Gastroesophageal sphincter (tissue), 4 donors: Measurements from ENCODE around the gene FNDC10. TPM values are rescaled to one million over a fixed set of nuclear protein-coding genes. Genes with fewer than 3 reads are reported as not detected.

Experiments
- ATAC-seq: fragments of 150-250 bp; one replicate; pipeline ENCODE4 v1.9.1; 2016; ENCODE audit warnings: mild to moderate bottlenecking, moderate library complexity
- H3K27ac ChIP-seq, 4 donors: fragments of 200-600 bp; sonication (generic) in 3 of 4; 1 replicate in 3 of 4; 2 replicates in 1 of 4; pipeline ENCODE4 v1.5.1; 2016 to 2019
- H3K27me3 ChIP-seq: fragments of 200-600 bp; sonication (generic); one replicate; pipeline ENCODE4 v1.5.1; 2019
- H3K36me3 ChIP-seq, 2 donors: fragments of 200-600 bp; sonication (generic); one replicate each; pipeline ENCODE4 v1.5.1; 2019; ENCODE audit warnings: control low read depth in 1 of 2
- H3K4me1 ChIP-seq, 3 donors: fragments of 200-600 bp; sonication (generic); 1 replicate in 2 of 3; 2 replicates in 1 of 3; pipeline ENCODE4 v1.5.1; 2016 to 2019; ENCODE audit warnings: control low read depth in 2 of 3
- H3K4me3 ChIP-seq, 2 donors: fragments of 200-600 bp; sonication (generic); one replicate each; pipeline ENCODE4 v1.5.1; 2019; ENCODE audit warnings: mild to moderate bottlenecking in 1 of 2, moderate library complexity in 1 of 2
- H3K9me3 ChIP-seq, 3 donors: fragments of 200-600 bp; sonication (generic); one replicate each; pipeline ENCODE4 v1.5.1; 2017 to 2019; ENCODE audit warnings: control low read depth in 2 of 3
- CTCF ChIP-seq, 4 experiments: fragments of 200-600 bp in 2 of 4; fragments of 450-650 bp in 2 of 4; sonication (generic) in 1 of 4; IDR thresholded peaks; one replicate each; pipeline ENCODE4 v1.5.1; 2017 to 2019; ENCODE audit warnings: antibody characterized with exemption in 4 of 4, mild to moderate bottlenecking in 2 of 4, moderate library complexity in 2 of 4
- EP300 ChIP-seq: sonication (generic); formaldehyde crosslinking; IDR thresholded peaks from one replicate; pipeline ENCODE4 v1.6.1; 2017; ENCODE audit warnings: antibody characterized with exemption, mild to moderate bottlenecking
- POLR2A ChIP-seq, 2 donors: fragments of 450-650 bp; IDR thresholded peaks; one replicate each; pipeline ENCODE4 v1.6.1; 2017; ENCODE audit warnings: antibody characterized with exemption in 2 of 2, mild to moderate bottlenecking in 2 of 2, moderate library complexity in 1 of 2
- POLR2AphosphoS5 ChIP-seq: sonication (generic); formaldehyde crosslinking; IDR thresholded peaks from one replicate; pipeline ENCODE4 v1.6.1; 2017; ENCODE audit warnings: antibody characterized with exemption
- WGBS, 2 donors: methylation state at CpG; one replicate each; pipeline ENCODE4 v1.1.5; 2018; ENCODE audit warnings: low coverage in 1 of 2; 5-methylcytosine and 5-hydroxymethylcytosine counted together
- total RNA-seq, 4 donors: library from RNA; depleted of rRNA; stranded (reverse); fragments of >200 nt; gene quantifications; one replicate each; pipeline ENCODE4 v1.1.0, GENCODE V29; 2016

FNDC10 gene
- total RNA-seq, 4 donors from 2014 or later = 0.54 TPM; not detected in 2

- no peaks in the 10 kb centered on the region for H3K9me3 ChIP-seq
- 79% methylated on average over 3 of the region's 24 CpGs; no CpG with 5 or more reads in 1 of the 2 donors for WGBS, 2 donors
- H3K4me1 ChIP-seq = peaks cover 0 to 14% (median 2%) of the 10 kb centered on the region in 3 donors
- TF ChIP-seq CTCF (IDR thresholded peaks at IDR 0.05) = no peak
- no peak for TF ChIP-seq POLR2AphosphoS5
- no peak for TF ChIP-seq EP300
- no peak for TF ChIP-seq POLR2A (IDR thresholded peaks at IDR 0.05)
- no peak overlapping the region for H3K4me3 ChIP-seq
- no peaks in the 10 kb centered on the region for H3K36me3 ChIP-seq
- no peak for ATAC-seq
- H3K27ac ChIP-seq = no peak overlapping the region
- H3K27me3 ChIP-seq = peaks cover 46% of the 10 kb centered on the region
Measured at GRCh38 chr1:1593834-1594601, 5.9 kb downstream of the FNDC10 start.

GRCh38 chr1:1591452-1591851 lies 8.5 kb downstream of the FNDC10 start:
- no peaks in the 10 kb centered on the region for H3K36me3 ChIP-seq
- no peak overlapping the region for H3K4me3 ChIP-seq
- WGBS, 2 donors = 84% methylated on average over 4 of the region's 13 CpGs; no CpG with 5 or more reads in 1 of the 2 donors
- TF ChIP-seq POLR2A (IDR thresholded peaks at IDR 0.05) = no peak
- TF ChIP-seq CTCF (IDR thresholded peaks at IDR 0.05) = no peak
- no peak for TF ChIP-seq POLR2AphosphoS5
- TF ChIP-seq EP300 = no peak
- H3K27me3 ChIP-seq = peaks cover 46% of the 10 kb centered on the region
- H3K27ac ChIP-seq = no peak overlapping the region
- no peaks in the 10 kb centered on the region for H3K4me1 ChIP-seq
- ATAC-seq = no peak
- no peaks in the 10 kb centered on the region for H3K9me3 ChIP-seq

GRCh38 chr1:1583347-1584010 lies 16.5 kb downstream of the FNDC10 start:
- H3K27me3 ChIP-seq = peaks cover 66% of the 10 kb centered on the region
- no peaks in the 10 kb centered on the region for H3K36me3 ChIP-seq
- WGBS, 2 donors = 82 to 84% methylated on average over 3 to 6 of the region's 23 CpGs
- TF ChIP-seq POLR2AphosphoS5 (no peak), CTCF (IDR thresholded peaks at IDR 0.05) (no peak), EP300 (no peak), POLR2A (IDR thresholded peaks at IDR 0.05) (no peak)
- H3K4me3 ChIP-seq = no peak overlapping the region
- H3K27ac ChIP-seq = no peak overlapping the region
- no peaks in the 10 kb centered on the region for H3K9me3 ChIP-seq
- H3K4me1 ChIP-seq = no peaks in the 10 kb centered on the region
- no peak for ATAC-seq

- H3K27me3 ChIP-seq = peaks cover 58% of the 10 kb centered on the region
- no peak for ATAC-seq
Measured at GRCh38 chr1:1582585-1583346, 17.2 kb downstream of the FNDC10 start.

More at GRCh38 chr1:1582585-1583346, 17.2 kb downstream of the FNDC10 start:
- Histone ChIP-seq H3K27ac (no peak overlapping the region), H3K36me3 (no peaks in the 10 kb centered on the region), H3K4me1 (no peaks in the 10 kb centered on the region), H3K9me3 (no peaks in the 10 kb centered on the region), H3K4me3 (no peak overlapping the region)
- no peak for TF ChIP-seq EP300
- TF ChIP-seq CTCF (IDR thresholded peaks at IDR 0.05) = no peak
- TF ChIP-seq POLR2AphosphoS5 = no peak
- no peak for TF ChIP-seq POLR2A (IDR thresholded peaks at IDR 0.05)
- WGBS, 2 donors = 67 to 69% methylated on average over 1 to 4 of the region's 9 CpGs
